ENCODE measurements around the gene DAP3. TPM values are rescaled to one million over a fixed set of nuclear protein-coding genes. Genes with fewer than 3 reads are reported as not detected.

DAP3 gene
- total and polyA plus RNA-seq, 2 of the 13 experiments (the other 11 are each of a cell fraction or from before 2014, with no cell fraction given) = 129 to 133 TPM

DNA sequence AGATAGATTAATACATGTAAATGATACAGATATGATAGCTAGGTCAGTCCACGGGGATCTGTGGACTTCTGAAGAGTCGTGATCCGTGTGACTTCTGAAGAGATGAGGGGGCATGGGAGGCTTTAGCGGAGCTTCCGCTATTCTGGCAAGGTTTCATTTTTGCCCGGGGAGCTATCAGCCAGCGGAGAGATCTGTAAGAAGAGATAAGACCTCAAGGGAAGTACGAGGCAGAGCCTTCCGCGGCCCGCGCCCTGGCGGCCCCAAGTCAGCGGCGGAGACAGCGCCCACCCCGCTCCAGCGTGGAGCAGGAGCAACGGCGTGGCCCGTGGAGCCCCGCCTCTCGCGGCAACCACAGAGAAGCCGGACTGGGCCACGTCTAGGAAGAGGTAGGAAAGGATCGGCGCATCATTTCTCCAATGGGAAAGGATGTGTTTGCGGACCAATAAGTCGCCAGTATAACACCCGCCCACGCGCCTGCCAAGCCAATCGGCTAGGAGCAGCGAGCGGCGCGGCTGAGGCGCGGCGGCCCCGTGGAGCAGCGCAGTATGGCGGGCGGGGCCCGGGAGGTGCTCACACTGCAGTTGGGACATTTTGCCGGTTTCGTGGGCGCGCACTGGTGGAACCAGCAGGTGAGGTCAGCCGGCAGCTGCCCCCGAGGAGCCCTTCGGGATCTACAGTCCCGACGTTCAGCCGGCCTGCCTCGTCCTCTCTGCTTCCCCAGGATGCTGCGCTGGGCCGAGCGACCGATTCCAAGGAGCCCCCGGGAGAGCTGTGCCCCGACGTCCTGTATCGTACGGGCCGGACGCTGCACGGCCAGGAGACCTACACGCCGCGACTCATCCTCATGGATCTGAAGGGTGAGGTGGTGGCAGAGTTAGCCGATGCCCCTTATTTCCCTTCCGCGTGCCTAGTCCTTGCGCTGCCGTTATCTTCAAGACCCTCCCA, 56.7 kb downstream of the DAP3 start (continued):
- peak; percentile 64 for TF ChIP-seq KMT2B (CRISPR knock-in tag; IDR thresholded peaks at IDR 0.05)
- peak; percentile 56; the same call in 1 of the 2 replicates for TF ChIP-seq ZNF792 (CRISPR knock-in tag; IDR thresholded peaks at IDR 0.05)
- TF ChIP-seq, protein P1, sequence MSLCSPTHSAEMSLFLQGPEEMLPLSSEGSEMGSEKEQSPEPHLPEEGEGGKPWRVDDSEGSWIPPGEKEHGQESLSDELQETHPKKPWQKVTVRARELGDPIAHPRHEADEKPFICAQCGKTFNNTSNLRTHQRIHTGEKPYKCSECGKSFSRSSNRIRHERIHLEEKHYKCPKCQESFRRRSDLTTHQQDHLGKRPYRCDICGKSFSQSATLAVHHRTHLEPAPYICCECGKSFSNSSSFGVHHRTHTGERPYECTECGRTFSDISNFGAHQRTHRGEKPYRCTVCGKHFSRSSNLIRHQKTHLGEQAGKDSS (CRISPR knock-in tag; IDR thresholded peaks at IDR 0.05; ENCODE audit: borderline replicate concordance, low read depth) = peak; percentile 80; the same call in 1 of the 2 replicates
- TF ChIP-seq HNRNPLL (IDR thresholded peaks at IDR 0.05; ENCODE audit: low read depth, low read length, poor library complexity, severe bottlenecking) = peak; percentile 92
- TF ChIP-seq, protein P2, sequence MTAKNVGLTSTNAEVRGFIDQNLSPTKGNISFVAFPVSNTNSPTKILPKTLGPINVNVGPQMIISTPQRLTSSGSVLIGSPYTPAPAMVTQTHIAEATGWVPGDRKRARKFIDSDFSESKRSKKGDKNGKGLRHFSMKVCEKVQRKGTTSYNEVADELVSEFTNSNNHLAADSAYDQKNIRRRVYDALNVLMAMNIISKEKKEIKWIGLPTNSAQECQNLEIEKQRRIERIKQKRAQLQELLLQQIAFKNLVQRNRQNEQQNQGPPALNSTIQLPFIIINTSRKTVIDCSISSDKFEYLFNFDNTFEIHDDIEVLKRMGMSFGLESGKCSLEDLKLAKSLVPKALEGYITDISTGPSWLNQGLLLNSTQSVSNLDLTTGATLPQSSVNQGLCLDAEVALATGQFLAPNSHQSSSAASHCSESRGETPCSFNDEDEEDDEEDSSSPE (CRISPR knock-in tag; IDR thresholded peaks at IDR 0.05) = 0 out of 2 replicates have a peak, but pooled peaks have one; percentile 18
- peak; percentile 36; the same call in 1 of the 2 replicates for TF ChIP-seq HDAC1 (CRISPR knock-in tag; IDR thresholded peaks at IDR 0.05)
- TF ChIP-seq ZC3H13 (CRISPR knock-in tag; IDR thresholded peaks at IDR 0.05) = 0 out of 2 replicates have a peak, but pooled peaks have one; percentile 58
- TF ChIP-seq, protein P3, sequence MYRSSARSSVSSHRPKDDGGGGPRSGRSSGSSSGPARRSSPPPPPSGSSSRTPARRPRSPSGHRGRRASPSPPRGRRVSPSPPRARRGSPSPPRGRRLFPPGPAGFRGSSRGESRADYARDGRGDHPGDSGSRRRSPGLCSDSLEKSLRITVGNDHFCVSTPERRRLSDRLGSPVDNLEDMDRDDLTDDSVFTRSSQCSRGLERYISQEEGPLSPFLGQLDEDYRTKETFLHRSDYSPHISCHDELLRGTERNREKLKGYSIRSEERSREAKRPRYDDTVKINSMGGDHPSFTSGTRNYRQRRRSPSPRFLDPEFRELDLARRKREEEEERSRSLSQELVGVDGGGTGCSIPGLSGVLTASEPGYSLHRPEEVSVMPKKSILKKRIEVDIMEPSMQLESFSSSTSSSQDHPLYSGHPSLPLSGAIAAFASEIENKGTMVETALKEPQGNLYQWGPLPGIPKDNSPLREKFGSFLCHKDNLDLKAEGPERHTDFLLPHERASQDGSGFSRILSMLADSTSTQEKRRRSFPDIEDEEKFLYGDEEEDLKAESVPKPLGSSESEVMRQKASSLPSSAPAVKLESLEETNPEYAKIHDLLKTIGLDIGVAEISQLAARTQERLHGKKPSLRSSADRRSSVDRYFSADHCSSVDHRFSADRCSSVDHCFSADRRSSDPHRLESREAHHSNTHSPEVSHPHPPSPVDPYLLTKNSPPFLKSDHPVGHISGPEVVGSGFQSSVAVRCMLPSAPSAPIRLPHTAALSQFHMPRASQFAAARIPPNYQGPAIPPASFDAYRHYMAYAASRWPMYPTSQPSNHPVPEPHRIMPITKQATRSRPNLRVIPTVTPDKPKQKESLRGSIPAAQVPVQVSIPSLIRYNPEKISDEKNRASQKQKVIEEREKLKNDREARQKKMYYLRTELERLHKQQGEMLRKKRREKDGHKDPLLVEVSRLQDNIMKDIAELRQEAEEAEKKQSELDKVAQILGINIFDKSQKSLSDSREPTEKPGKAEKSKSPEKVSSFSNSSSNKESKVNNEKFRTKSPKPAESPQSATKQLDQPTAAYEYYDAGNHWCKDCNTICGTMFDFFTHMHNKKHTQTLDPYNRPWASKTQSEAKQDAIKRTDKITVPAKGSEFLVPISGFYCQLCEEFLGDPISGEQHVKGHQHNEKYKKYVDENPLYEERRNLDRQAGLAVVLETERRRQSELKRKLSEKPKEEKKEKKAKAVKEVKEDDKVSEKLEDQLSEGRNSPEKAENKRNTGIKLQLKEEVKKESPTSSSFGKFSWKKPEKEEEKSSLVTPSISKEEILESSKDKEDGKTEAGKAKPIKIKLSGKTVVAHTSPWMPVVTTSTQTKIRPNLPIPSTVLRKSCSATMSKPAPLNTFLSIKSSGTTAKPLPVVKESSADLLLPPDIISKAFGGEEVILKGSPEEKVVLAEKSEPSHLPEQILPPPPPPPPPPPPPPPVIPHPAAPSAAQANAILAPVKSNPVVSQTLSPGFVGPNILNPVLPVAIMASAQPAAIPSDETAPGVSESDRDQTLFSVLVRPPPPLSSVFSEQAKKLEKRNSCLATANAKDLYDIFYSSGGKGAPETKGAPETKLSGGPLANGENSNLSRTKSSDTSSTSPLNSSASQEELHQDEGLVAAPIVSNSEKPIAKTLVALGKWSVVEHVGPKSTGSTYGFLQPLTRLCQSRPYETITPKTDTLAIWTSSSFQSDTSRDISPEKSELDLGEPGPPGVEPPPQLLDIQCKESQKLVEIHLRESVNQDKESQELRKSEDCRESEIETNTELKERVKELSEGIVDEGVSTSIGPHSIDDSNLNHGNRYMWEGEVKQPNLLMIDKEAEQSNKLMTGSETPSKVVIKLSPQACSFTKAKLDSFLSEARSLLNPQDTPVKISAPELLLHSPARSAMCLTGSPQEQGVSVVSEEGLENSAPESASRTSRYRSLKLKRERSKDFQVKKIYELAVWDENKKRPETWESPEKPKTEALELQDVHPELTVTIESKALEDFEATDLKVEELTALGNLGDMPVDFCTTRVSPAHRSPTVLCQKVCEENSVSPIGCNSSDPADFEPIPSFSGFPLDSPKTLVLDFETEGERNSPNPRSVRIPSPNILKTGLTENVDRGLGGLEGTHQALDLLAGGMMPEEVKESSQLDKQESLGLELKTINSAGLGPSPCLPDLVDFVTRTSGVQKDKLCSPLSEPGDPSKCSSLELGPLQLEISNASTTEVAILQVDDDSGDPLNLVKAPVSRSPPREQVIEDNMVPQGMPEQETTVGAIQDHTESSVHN (CRISPR knock-in tag; IDR thresholded peaks at IDR 0.05) = peak; percentile 30; the same call in 1 of the 2 replicates
- TF ChIP-seq GATAD2A (CRISPR knock-in tag; IDR thresholded peaks at IDR 0.05) = peak; percentile 34; the same call in 1 of the 2 replicates
- TF ChIP-seq CHD2 (IDR thresholded peaks at IDR 0.05; ENCODE audit: low read depth, low read length) = peak; percentile 83
- TF ChIP-seq RXRB (CRISPR knock-in tag; IDR thresholded peaks at IDR 0.05; ENCODE audit: borderline replicate concordance) = peak; percentile 33; the same call in 1 of the 2 replicates
- peak; percentile 85 for TF ChIP-seq SP2 (CRISPR knock-in tag; IDR thresholded peaks at IDR 0.05)
- TF ChIP-seq, protein P4, sequence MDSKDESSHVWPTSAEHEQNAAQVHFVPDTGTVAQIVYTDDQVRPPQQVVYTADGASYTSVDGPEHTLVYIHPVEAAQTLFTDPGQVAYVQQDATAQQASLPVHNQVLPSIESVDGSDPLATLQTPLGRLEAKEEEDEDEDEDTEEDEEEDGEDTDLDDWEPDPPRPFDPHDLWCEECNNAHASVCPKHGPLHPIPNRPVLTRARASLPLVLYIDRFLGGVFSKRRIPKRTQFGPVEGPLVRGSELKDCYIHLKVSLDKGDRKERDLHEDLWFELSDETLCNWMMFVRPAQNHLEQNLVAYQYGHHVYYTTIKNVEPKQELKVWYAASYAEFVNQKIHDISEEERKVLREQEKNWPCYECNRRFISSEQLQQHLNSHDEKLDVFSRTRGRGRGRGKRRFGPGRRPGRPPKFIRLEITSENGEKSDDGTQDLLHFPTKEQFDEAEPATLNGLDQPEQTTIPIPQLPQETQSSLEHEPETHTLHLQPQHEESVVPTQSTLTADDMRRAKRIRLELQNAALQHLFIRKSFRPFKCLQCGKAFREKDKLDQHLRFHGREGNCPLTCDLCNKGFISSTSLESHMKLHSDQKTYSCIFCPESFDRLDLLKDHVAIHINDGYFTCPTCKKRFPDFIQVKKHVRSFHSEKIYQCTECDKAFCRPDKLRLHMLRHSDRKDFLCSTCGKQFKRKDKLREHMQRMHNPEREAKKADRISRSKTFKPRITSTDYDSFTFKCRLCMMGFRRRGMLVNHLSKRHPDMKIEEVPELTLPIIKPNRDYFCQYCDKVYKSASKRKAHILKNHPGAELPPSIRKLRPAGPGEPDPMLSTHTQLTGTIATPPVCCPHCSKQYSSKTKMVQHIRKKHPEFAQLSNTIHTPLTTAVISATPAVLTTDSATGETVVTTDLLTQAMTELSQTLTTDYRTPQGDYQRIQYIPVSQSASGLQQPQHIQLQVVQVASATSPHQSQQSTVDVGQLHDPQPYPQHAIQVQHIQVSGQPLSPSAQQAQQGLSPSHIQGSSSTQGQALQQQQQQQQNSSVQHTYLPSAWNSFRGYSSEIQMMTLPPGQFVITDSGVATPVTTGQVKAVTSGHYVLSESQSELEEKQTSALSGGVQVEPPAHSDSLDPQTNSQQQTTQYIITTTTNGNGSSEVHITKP (CRISPR knock-in tag; IDR thresholded peaks at IDR 0.05; ENCODE audit: low read depth) = peak; percentile 34; the same call in 1 of the 2 replicates
